Measurements from ENCODE around the gene CD96. TPM values are rescaled to one million over a fixed set of nuclear protein-coding genes. Genes with fewer than 3 reads are reported as not detected.

The CD96 gene
- total RNA-seq, 3 donors from 2014 or later = 1.4 to 8.2 (median 6.2) TPM

DNA sequence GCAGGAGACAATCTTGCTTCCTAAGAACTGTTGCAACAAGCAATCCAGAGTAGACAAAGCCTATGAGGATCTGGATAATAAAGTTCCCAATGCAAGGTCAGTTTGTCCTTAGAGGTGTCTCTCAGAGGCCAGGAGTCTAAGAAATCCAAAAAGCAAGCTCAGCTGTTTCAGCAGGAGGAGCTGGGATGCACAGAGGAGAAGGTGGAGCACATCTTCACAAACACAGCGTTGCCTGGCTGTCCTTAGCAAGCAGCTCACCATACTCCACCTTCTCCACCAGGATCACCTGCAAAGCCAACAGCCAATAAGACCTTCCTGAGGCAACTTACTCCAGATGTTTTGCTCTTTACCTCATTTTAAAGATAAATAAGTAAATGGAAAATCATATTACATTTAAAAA, 52.8 kb downstream of the CD96 start:
- no peaks in the 10 kb centered on the region for H3K9me3 ChIP-seq
- DNase-seq (ENCODE audit: low spot score in 2 of 2) = no peak
- TF ChIP-seq, protein P1, sequence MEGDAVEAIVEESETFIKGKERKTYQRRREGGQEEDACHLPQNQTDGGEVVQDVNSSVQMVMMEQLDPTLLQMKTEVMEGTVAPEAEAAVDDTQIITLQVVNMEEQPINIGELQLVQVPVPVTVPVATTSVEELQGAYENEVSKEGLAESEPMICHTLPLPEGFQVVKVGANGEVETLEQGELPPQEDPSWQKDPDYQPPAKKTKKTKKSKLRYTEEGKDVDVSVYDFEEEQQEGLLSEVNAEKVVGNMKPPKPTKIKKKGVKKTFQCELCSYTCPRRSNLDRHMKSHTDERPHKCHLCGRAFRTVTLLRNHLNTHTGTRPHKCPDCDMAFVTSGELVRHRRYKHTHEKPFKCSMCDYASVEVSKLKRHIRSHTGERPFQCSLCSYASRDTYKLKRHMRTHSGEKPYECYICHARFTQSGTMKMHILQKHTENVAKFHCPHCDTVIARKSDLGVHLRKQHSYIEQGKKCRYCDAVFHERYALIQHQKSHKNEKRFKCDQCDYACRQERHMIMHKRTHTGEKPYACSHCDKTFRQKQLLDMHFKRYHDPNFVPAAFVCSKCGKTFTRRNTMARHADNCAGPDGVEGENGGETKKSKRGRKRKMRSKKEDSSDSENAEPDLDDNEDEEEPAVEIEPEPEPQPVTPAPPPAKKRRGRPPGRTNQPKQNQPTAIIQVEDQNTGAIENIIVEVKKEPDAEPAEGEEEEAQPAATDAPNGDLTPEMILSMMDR (IDR thresholded peaks at IDR 0.05) = no peak
- TF ChIP-seq POLR2AphosphoS5 (IDR thresholded peaks at IDR 0.05) (no peak), POLR2A (IDR thresholded peaks at IDR 0.05) (no peak)
- H3K27ac ChIP-seq = no peak overlapping the region
- no peaks in the 10 kb centered on the region for H3K36me3 ChIP-seq
- H3K27me3 ChIP-seq = no peaks in the 10 kb centered on the region
- intact Hi-C loops (cut with DNase I; ENCODE audit: low total_unique reads) = no loop called here
- H3K4me1 ChIP-seq = no peaks in the 10 kb centered on the region
- no peak overlapping the region for H3K4me3 ChIP-seq

DNA sequence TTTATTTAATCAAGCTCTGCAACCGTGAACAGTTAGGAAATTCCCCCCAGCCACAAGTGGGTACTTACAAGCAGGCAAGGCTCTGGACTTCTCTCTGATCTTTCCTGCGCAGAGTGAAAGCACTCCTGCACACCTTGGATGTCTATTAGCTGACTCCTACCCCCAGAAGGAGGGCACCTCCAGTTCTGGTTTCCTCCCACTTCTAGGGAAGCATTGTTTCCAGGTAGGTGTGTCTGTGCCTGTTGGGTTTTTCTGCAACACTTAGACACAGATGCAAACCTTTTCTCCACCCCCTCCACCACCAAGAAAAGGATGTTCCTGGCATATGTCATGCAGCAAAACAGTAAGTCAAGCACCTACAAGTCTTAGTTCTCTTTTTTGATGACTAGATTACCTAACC, 53.2 kb downstream of the CD96 start, which contains the start of gene ZBED2:
Gene ZBED2 (minus strand): TSS at position 115 of the 400 bp plus-strand sequence. CDS start 1,145 bp downstream, outside the sequence.
- TF ChIP-seq POLR2A (IDR thresholded peaks at IDR 0.05) = no peak
- TF ChIP-seq, protein P1 (IDR thresholded peaks at IDR 0.05) = no peak
- no peak for TF ChIP-seq POLR2AphosphoS5 (IDR thresholded peaks at IDR 0.05)
- DNase-seq (ENCODE audit: low spot score in 2 of 2) = no peak
- no peaks in the 10 kb centered on the region for H3K36me3 ChIP-seq
- H3K9me3 ChIP-seq = no peaks in the 10 kb centered on the region
- no peak within 1 kb of the TSS for H3K4me3 ChIP-seq
- H3K27me3 ChIP-seq = no peaks in the 10 kb centered on the region
- no peaks in the 10 kb centered on the region for H3K4me1 ChIP-seq
- H3K27ac ChIP-seq = no peak within 1 kb of the TSS
- intact Hi-C loops (cut with DNase I; ENCODE audit: low total_unique reads) = no loop called here

DNA sequence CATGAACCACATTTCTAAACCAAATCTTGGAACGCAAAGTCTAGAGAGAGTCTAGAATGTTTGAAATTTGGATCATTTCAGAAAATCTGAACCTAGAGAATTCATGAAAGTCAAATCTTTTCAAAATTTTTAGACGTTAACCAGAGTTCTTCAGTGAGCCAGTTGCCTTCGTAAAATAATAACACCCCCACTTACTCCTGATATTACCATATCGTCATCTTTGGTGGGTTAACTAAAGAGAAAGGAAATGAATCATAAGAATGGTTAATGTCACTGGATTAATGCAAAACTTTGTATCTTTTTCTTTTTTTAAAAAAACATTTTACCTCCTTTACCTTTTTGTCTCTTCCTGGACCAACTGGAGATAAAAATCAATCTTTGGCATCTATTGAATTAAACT, 54.3 kb downstream of the CD96 start:
- TF ChIP-seq, protein P1 (IDR thresholded peaks at IDR 0.05) = no peak
- TF ChIP-seq POLR2AphosphoS5 (IDR thresholded peaks at IDR 0.05) (no peak), POLR2A (IDR thresholded peaks at IDR 0.05) (no peak)
- intact Hi-C loops (cut with DNase I; ENCODE audit: low total_unique reads) = no loop called here
- peaks cover 4% of the 10 kb centered on the region for H3K36me3 ChIP-seq
- DNase-seq (ENCODE audit: low spot score in 2 of 2) = no peak
- no peaks in the 10 kb centered on the region for H3K27me3 ChIP-seq
- H3K9me3 ChIP-seq = no peaks in the 10 kb centered on the region
- no peaks in the 10 kb centered on the region for H3K4me1 ChIP-seq
- H3K27ac ChIP-seq = no peak overlapping the region
- no peak overlapping the region for H3K4me3 ChIP-seq

DNA sequence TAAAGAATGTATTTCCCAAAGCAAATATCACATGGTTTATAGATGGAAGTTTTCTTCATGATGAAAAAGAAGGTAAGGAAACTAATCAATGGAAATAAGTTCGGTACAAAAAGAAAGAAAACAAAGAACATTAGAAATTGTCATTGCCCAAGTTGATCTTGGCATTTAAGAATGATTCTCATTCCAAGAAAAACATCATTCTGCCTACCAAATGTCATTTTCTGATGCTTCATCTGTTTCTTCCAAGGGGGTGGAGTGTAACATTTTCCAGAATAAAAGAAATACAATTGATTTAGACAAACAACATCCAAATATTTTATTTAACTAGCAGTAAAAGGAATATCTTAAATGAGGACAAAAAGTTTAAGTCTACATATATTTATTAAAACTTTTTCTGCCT, 56.1 kb downstream of the CD96 start:
- no peaks in the 10 kb centered on the region for H3K9me3 ChIP-seq
- H3K4me1 ChIP-seq = no peaks in the 10 kb centered on the region
- TF ChIP-seq POLR2A (IDR thresholded peaks at IDR 0.05) (no peak), POLR2AphosphoS5 (IDR thresholded peaks at IDR 0.05) (no peak)
- TF ChIP-seq, protein P1 (IDR thresholded peaks at IDR 0.05) = no peak
- intact Hi-C loops (cut with DNase I; ENCODE audit: low total_unique reads) = no loop called here
- DNase-seq (ENCODE audit: low spot score in 2 of 2) = no peak
- H3K27me3 ChIP-seq = peaks cover 0 to 4% of the 10 kb centered on the region in 2 donors
- no peak overlapping the region for H3K27ac ChIP-seq
- no peak overlapping the region for H3K4me3 ChIP-seq
- H3K36me3 ChIP-seq = peaks cover 4% of the 10 kb centered on the region

DNA sequence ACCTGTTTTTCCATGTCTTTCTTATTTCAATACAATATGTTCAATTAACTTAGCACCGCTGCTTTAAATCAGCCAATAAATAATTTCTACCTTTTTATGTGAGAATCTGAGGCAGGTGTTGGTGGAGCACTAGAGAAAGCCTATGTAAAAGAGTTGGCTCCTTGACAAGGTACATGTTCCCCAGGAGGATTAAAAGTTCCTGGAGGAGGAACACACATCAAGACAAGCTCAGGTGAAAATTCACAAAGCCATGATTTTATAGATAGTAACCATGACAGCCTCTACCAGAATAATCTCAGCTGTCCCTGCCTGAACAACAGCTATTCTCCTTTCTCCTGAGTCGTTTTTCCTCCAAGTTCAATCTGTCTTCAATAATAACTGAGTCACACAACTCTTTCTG, 56.6 kb downstream of the CD96 start:
- intact Hi-C loops (cut with DNase I; ENCODE audit: low total_unique reads) = no loop called here
- no peak overlapping the region for H3K27ac ChIP-seq
- TF ChIP-seq POLR2AphosphoS5 (IDR thresholded peaks at IDR 0.05) (no peak), POLR2A (IDR thresholded peaks at IDR 0.05) (no peak)
- TF ChIP-seq, protein P1 (IDR thresholded peaks at IDR 0.05) = no peak

More for the DNA sequence above, 56.6 kb downstream of the CD96 start:
- Histone ChIP-seq H3K9me3 (no peaks in the 10 kb centered on the region), H3K4me3 (no peak overlapping the region), H3K27me3 (peaks cover 0 to 4% of the 10 kb centered on the region in 2 donors), H3K36me3 (peaks cover 4% of the 10 kb centered on the region), H3K4me1 (no peaks in the 10 kb centered on the region)
- no peak for DNase-seq (ENCODE audit: low spot score in 2 of 2)

Measured in breast epithelium (tissue), 4 donors.